HCT116 (cell line): ENCODE measurements around the gene CSH1. TPM values are rescaled to one million over a fixed set of nuclear protein-coding genes. Genes with fewer than 3 reads are reported as not detected.
"Not testable (repeated sequence)": the region's sequence is repeated elsewhere in the genome, so short reads cannot be mapped to it uniquely, and the experiment has no call there.

Experiments
- ATAC-seq: fragments of 200-7000 bp; cut with Tn5 transposase; 2 replicates; pipeline ENCODE4 v1.9.1; 2020; ENCODE audit warnings: mild to moderate bottlenecking, moderate library complexity
- BruUV-seq: library from RNA; stranded (reverse); fragments of 400-500 nt; replicated peaks from 2 replicates; lab custom pipeline; 2021; lab: Mats Ljungman, UMichigan
- CTCF ChIA-PET: fragments of 300-600 bp; sonication (Branson Sonifier 250); formaldehyde crosslinking; loops from one replicate; lab custom pipeline; 2021; ENCODE audit warnings: antibody characterized with exemption; lab: Charles Lee
- POLR2A ChIA-PET: fragments of 300-600, 350-600 bp; sonication (Branson Sonifier 250); formaldehyde crosslinking; loops from one replicate; lab custom pipeline; 2021; ENCODE audit warnings: antibody characterized with exemption; lab: Charles Lee
- RAD21 ChIA-PET, 2 experiments: fragments of 300-600 bp; sonication (Branson Sonifier 250); formaldehyde crosslinking; loops; one replicate each; lab custom pipeline; 2023; ENCODE audit warnings: low total read pairs in 2 of 2; ENCODE audit not compliant: uncharacterized antibody in 2 of 2, unreplicated experiment in 2 of 2, low non-redundant PET in 1 of 2; lab: Charles Lee
- DNase-seq: peaks from one replicate; pipeline ENCODE4 v3.0.0-alpha.2; 2010; ENCODE audit warnings: low read depth, low spot score
- H2AFZ ChIP-seq: fragments of 200-600 bp; shearing (Covaris generic), sonication (generic); 2 replicates; pipeline ENCODE4 v1.6.1; 2017; ENCODE audit warnings: low read depth, mixed run types, mixed read lengths, antibody characterized with exemption, low read length; ENCODE audit not compliant: poor library complexity, severe bottlenecking
- H3K27ac ChIP-seq: 2 replicates; pipeline ENCODE4 v1.5.1; 2012; ENCODE audit warnings: low read depth, low read length
- H3K27me3 ChIP-seq: fragments of 200-600 bp; sonication (generic); 2 replicates; pipeline ENCODE4 v1.6.1; 2016; ENCODE audit warnings: mixed run types, low read length, mixed read lengths; ENCODE audit not compliant: insufficient read depth
- H3K36me3 ChIP-seq, 2 experiments: fragments of 200-500 bp in 1 of 2; fragments of 200-600 bp in 1 of 2; sonication (Bioruptor generic) in 1 of 2; sonication (generic) in 1 of 2; 2 replicates each; pipeline versions ENCODE4 v1.5.1 to v1.6.1; 2014 to 2016; ENCODE audit warnings: low read length in 2 of 2, inconsistent platforms in 1 of 2, mixed read lengths in 1 of 2, mixed run types in 1 of 2; ENCODE audit not compliant: insufficient read depth in 2 of 2, control insufficient read depth in 1 of 2
- H3K4me1 ChIP-seq, 2 experiments: fragments of 200-600 bp in 1 of 2; sonication (generic) in 1 of 2; 2 replicates each; pipeline versions ENCODE4 v1.5.1 to v1.6.1; 2012 to 2017; ENCODE audit warnings: low read length in 2 of 2, inconsistent platforms in 1 of 2, mild to moderate bottlenecking in 1 of 2, mixed read lengths in 1 of 2, mixed run types in 1 of 2, moderate library complexity in 1 of 2; ENCODE audit not compliant: insufficient read depth in 2 of 2, control insufficient read depth in 1 of 2
- H3K4me2 ChIP-seq: fragments of 200-600 bp; sonication (generic); 2 replicates; pipeline ENCODE4 v1.6.1; 2017; ENCODE audit warnings: mixed run types, low read length, mixed read lengths
- H3K4me3 ChIP-seq, 2 experiments: fragments of 200-600 bp in 1 of 2; sonication (generic) in 1 of 2; replicated peaks in 1 of 2; 2 replicates each; pipeline ENCODE4 v1.5.1; 2011 to 2016; ENCODE audit warnings: low read length in 2 of 2, control low read depth in 1 of 2, low read depth in 1 of 2, mild to moderate bottlenecking in 1 of 2, mixed read lengths in 1 of 2, mixed run types in 1 of 2
- H3K79me2 ChIP-seq: fragments of 200-600 bp; sonication (generic); 2 replicates; pipeline ENCODE4 v1.6.1; 2017; ENCODE audit warnings: mild to moderate bottlenecking, mixed run types, low read length, moderate library complexity, mixed read lengths; ENCODE audit not compliant: insufficient read depth
- H3K9ac ChIP-seq: fragments of 200-600 bp; sonication (generic); 2 replicates; pipeline ENCODE4 v1.6.1; 2016; ENCODE audit warnings: low read length, mixed read lengths
- H3K9me2 ChIP-seq: fragments of 200-600 bp; sonication (generic), shearing (Covaris generic); 2 replicates; pipeline ENCODE4 v1.6.1; 2017; ENCODE audit warnings: mixed run types, mild to moderate bottlenecking, moderate library complexity; ENCODE audit not compliant: insufficient read depth
- H3K9me3 ChIP-seq, 2 experiments: fragments of 200-500 bp in 1 of 2; fragments of 200-600 bp in 1 of 2; sonication (Bioruptor generic) in 1 of 2; sonication (generic) in 1 of 2; 2 replicates each; pipeline ENCODE4 v1.6.1; 2014 to 2017; ENCODE audit warnings: low read length in 2 of 2, mixed read lengths in 2 of 2, inconsistent platforms in 1 of 2, low read depth in 1 of 2, mild to moderate bottlenecking in 1 of 2, mixed run types in 1 of 2, moderate library complexity in 1 of 2; ENCODE audit not compliant: control insufficient read depth in 1 of 2, insufficient read depth in 1 of 2
- H4K20me1 ChIP-seq: fragments of 200-600 bp; sonication (generic), shearing (Covaris generic); 2 replicates; pipeline ENCODE4 v1.6.1; 2017; ENCODE audit warnings: mixed run types, mild to moderate bottlenecking, moderate library complexity; ENCODE audit not compliant: insufficient read depth
- ATF3 ChIP-seq: IDR thresholded peaks from 2 replicates; pipeline ENCODE4 v1.6.1; 2012
- CEBPB ChIP-seq: IDR thresholded peaks from 2 replicates; pipeline ENCODE4 v1.6.1; 2012; ENCODE audit warnings: low read depth
- EZH2phosphoT487 ChIP-seq: fragments of 200-600 bp; IDR thresholded peaks from 2 replicates; pipeline ENCODE4 v1.6.1; 2018; ENCODE audit warnings: antibody characterized with exemption, borderline replicate concordance
- FOSL1 ChIP-seq: IDR thresholded peaks from 2 replicates; pipeline ENCODE4 v1.6.1; 2012; ENCODE audit warnings: low read depth
- SP1 ChIP-seq: IDR thresholded peaks from 2 replicates; pipeline ENCODE4 v1.6.1; 2012; ENCODE audit warnings: low read depth
- ZNF274 ChIP-seq: fragments of 200-500 bp; sonication (Bioruptor generic); IDR thresholded peaks from 2 replicates; pipeline ENCODE4 v1.6.1; 2014; ENCODE audit warnings: mild to moderate bottlenecking, low read depth, low read length, inconsistent platforms
- intact Hi-C: fragments of 100-400 bp; cut with micrococcal nuclease; formaldehyde crosslinking; loops from 2 replicates; pipeline ENCODE4 v1.10.0; 2022
- total RNA-seq: library from RNA; stranded (reverse); gene quantifications from one replicate; pipeline ENCODE4 v1.2.1, GENCODE V29; 2021; ENCODE audit not compliant: unreplicated experiment

CSH1 gene
- total RNA-seq, 1 experiment from 2014 or later = not detected

- TF ChIP-seq ZNF274 = no peak
- no peak for TF ChIP-seq CEBPB
- no peak for TF ChIP-seq SP1
- TF ChIP-seq ATF3 = no peak
- no peak for TF ChIP-seq FOSL1
- no peak for TF ChIP-seq EZH2phosphoT487
These were observed 29.2 kb upstream of the CSH1 start (continued) for GRCh38 chr17:63925615-63926014.

- ChIA-PET POLR2A (interaction anchor here (1.0 kb wide), 1 partner anchor 28 kb away, joined by 6 read pairs; no protein-coding TSS in a partner anchor), CTCF (interaction anchor here (1.6 to 1.7 kb wide), 2 partner anchors 24 to 211 kb away, joined by 4 to 6 read pairs; no protein-coding TSS in a partner anchor)
- DNase-seq, H3K27me3 ChIP-seq, H3K9ac ChIP-seq, BruUV-seq, H3K4me2 ChIP-seq, H3K4me1 ChIP-seq, H3K27ac ChIP-seq, RAD21 ChIA-PET, H3K9me3 ChIP-seq, H3K4me3 ChIP-seq, intact Hi-C loops, ATAC-seq, H3K36me3 ChIP-seq, H3K79me2 ChIP-seq, H4K20me1 ChIP-seq, H2AFZ ChIP-seq, H3K9me2 ChIP-seq: not testable (repeated sequence)
These were observed 26.0 kb upstream of the CSH1 start for GRCh38 chr17:63922402-63922801.

- CTCF ChIA-PET = interaction anchor here (1.6 to 3.9 kb wide), 5 partner anchors 9 to 212 kb away, joined by 4 to 90 read pairs (median 69); no protein-coding TSS in a partner anchor
- H3K36me3 ChIP-seq, H3K4me2 ChIP-seq, H3K4me1 ChIP-seq, POLR2A ChIA-PET, H3K9me2 ChIP-seq, H3K4me3 ChIP-seq, H3K9ac ChIP-seq, H3K27ac ChIP-seq, BruUV-seq, ATAC-seq, DNase-seq, H2AFZ ChIP-seq, H3K9me3 ChIP-seq, H3K27me3 ChIP-seq, H4K20me1 ChIP-seq, H3K79me2 ChIP-seq, intact Hi-C loops: not testable (repeated sequence)
- RAD21 ChIA-PET = interaction anchor here in 1 of 2 experiments (1.9 kb wide), 1 partner anchor 25 kb away, joined by 9 read pairs; no protein-coding TSS in a partner anchor
These were observed 24.4 kb upstream of the CSH1 start for GRCh38 chr17:63920779-63921178.

GRCh38 chr17:63920050-63920449, 23.7 kb upstream of the CSH1 start:
- BruUV-seq, H3K36me3 ChIP-seq, H3K79me2 ChIP-seq, H3K9ac ChIP-seq, ATAC-seq, H3K4me1 ChIP-seq, H3K4me2 ChIP-seq, H3K9me3 ChIP-seq, DNase-seq, H3K9me2 ChIP-seq, H2AFZ ChIP-seq, H3K4me3 ChIP-seq, H4K20me1 ChIP-seq, intact Hi-C loops, H3K27ac ChIP-seq, H3K27me3 ChIP-seq: not testable (repeated sequence)
- ChIA-PET CTCF (interaction anchor here (0.7 to 3.9 kb wide), 22 partner anchors 8 to 499 kb away, joined by 3 to 90 read pairs (median 4); partner anchors contain the start of genes CD79B, CSHL1 and ICAM2), RAD21 (interaction anchor here (0.7 to 2.4 kb wide), 13 partner anchors 26 to 1053 kb away, joined by 3 to 20 read pairs (median 7); no protein-coding TSS in a partner anchor), POLR2A (interaction anchor here (0.7 to 2.3 kb wide), 4 partner anchors 12 to 225 kb away, joined by 3 to 13 read pairs (median 3); partner anchors contain the start of gene CD79B)
